GM12891 (cell line): Measurements from ENCODE around the gene SHMT1.
"Not testable (repeated sequence)": the region's sequence is repeated elsewhere in the genome, so short reads cannot be mapped to it uniquely, and the experiment has no call there.

Source experiments
- DNase-seq: peaks from one replicate; pipeline ENCODE4 v3.0.0; 2011; ENCODE audit warnings: low spot score; ENCODE audit not compliant: insufficient read length
- FAIRE-seq: peaks from 2 replicates; lab custom pipeline; 2011; peaks lifted over from hg19 to GRCh38; lab: Jason Lieb, UNC
- PAX5 ChIP-seq: IDR thresholded peaks from 2 replicates; pipeline ENCODE4 v1.6.1; 2011; ENCODE audit warnings: low read length, moderate library complexity, mild to moderate bottlenecking; ENCODE audit not compliant: insufficient read depth, severe bottlenecking
- POLR2A ChIP-seq: IDR thresholded peaks from 2 replicates; pipeline ENCODE4 v1.6.1; 2011; ENCODE audit warnings: low read depth, low read length, control low read depth
- POLR2AphosphoS5 ChIP-seq: IDR thresholded peaks from 2 replicates; pipeline ENCODE4 v1.6.1; 2011; ENCODE audit warnings: low read depth, low read length, control low read depth
- POU2F2 ChIP-seq: IDR thresholded peaks from 2 replicates; pipeline ENCODE4 v1.6.1; 2011; ENCODE audit warnings: low read depth, mild to moderate bottlenecking, control low read depth, low read length, moderate library complexity
- SPI1 ChIP-seq: IDR thresholded peaks from 2 replicates; pipeline ENCODE4 v1.6.1; 2011; ENCODE audit warnings: low read depth, low read length, control low read depth
- TAF1 ChIP-seq: IDR thresholded peaks from 2 replicates; pipeline ENCODE4 v1.6.1; 2011; ENCODE audit warnings: low read depth, low read length, control low read depth

The SHMT1 gene

GRCh38 chr17:18371455-18371854 is 8.1 kb upstream of the SHMT1 start:
- FAIRE-seq: no peak
- DNase-seq: no peak
- TF ChIP-seq TAF1 (no peak), POLR2AphosphoS5 (no peak), POU2F2 (no peak), SPI1 (no peak), POLR2A (no peak), PAX5 (no peak)

DNA sequence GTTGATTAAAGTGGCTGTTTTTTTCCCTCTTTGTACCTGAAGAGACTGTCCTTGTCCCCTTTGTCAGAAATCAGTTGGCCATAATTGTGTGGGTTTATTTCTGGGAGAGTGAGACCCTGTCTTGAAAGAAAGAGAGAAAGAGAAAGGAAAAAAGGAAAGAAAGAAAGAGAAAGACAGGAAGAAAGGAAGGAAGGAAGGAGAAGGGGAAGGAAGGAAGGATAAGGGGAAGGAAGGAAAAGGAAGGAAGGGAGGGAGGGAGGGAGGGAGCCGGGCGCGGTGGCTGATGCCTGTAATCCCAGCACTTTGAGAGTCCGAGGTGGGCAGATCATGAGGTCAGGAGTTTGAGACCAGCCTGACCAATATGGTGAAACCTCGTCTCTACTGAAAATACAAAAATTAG is 7.4 kb upstream of the SHMT1 start:
- DNase-seq (no peak), FAIRE-seq (no peak)
- TF ChIP-seq PAX5 (no peak), SPI1 (no peak), POLR2A (no peak), POLR2AphosphoS5 (no peak), TAF1 (no peak), POU2F2 (no peak)

- no peak for DNase-seq
Measured at GRCh38 chr17:18368946-18369345, 5.6 kb upstream of the SHMT1 start.

GRCh38 chr17:18364166-18364565 is 816 bp upstream of the SHMT1 start:
- FAIRE-seq: no peak
- no peak for DNase-seq
- TF ChIP-seq TAF1 (no peak), POU2F2 (no peak), POLR2AphosphoS5 (no peak), SPI1 (no peak), POLR2A (no peak)

More at GRCh38 chr17:18368946-18369345, 5.6 kb upstream of the SHMT1 start:
- TF ChIP-seq PAX5 (no peak), SPI1 (no peak), TAF1 (no peak), POLR2A (no peak), POLR2AphosphoS5 (no peak), POU2F2 (no peak)
- no peak for FAIRE-seq

GRCh38 chr17:18362698-18363100 is 651 bp downstream of the SHMT1 start:
- TF ChIP-seq SPI1 (no peak), PAX5 (no peak), POLR2A (no peak), POU2F2 (no peak), POLR2AphosphoS5 (no peak), TAF1 (no peak)
- DNase-seq (no peak), FAIRE-seq (no peak)

GRCh38 chr17:18361837-18362697 is 1.3 kb downstream of the SHMT1 start:
- TF ChIP-seq PAX5: no peak
- no peak for TF ChIP-seq POLR2A
- no peak for TF ChIP-seq POU2F2
- no peak for TF ChIP-seq SPI1
- no peak for TF ChIP-seq POLR2AphosphoS5
- no peak for TF ChIP-seq TAF1
- no peak for FAIRE-seq
- no peak for DNase-seq

- DNase-seq (no peak), FAIRE-seq (no peak)
- TF ChIP-seq POU2F2 (no peak), PAX5 (no peak), POLR2AphosphoS5 (no peak), SPI1 (no peak), POLR2A (no peak), TAF1 (no peak)
Measured at GRCh38 chr17:18360518-18360917, 2.8 kb downstream of the SHMT1 start.

DNA sequence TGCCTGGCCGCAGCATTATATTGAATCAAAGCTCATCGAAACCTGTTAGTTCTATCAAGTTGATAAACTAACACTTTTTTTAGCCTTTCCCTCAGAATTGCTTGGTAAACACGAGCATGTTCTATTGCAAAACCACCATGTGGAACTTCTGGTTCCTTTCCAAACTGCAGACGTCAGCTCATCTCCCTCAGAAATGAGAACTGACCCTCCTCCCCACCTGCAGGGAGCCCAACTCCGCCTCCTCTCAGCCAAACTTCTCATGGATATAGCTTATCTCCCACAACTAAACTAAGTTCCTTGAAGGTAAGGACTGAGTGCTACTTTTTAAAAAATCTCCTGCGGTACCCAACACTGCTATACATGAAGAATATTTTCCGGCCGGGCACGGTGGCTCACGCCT is 6.7 kb downstream of the SHMT1 start:
- TF ChIP-seq POLR2A (no peak), POLR2AphosphoS5 (no peak), POU2F2 (no peak), SPI1 (no peak), PAX5 (no peak), TAF1 (no peak)
- DNase-seq (no peak), FAIRE-seq (no peak)

DNA sequence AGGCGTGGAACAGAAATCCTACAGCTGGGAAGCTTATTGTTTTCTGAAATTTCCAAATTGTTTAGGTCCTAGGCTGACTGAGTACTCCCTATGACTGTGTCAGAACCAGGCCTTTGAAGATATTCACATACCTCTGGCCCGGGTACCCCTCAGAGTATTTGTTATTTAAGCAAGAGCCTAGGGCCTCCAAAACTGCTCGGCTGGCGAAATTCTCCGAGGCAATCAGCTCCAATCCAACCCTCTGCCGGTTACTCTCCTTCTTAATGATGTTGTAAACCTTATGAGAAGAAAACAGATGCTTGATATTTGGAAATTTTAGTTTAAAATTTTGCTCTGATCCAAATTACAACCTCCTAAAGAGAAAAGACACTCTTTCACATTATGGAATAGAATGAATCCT is 9.8 kb downstream of the SHMT1 start:
- no peak for FAIRE-seq
- DNase-seq: no peak
- TF ChIP-seq POU2F2 (no peak), POLR2AphosphoS5 (no peak), PAX5 (no peak)

- DNase-seq: no peak
- FAIRE-seq: peak; percentile 50
- TF ChIP-seq PAX5 (no peak), POU2F2 (no peak), SPI1 (no peak), POLR2A (no peak), TAF1 (no peak), POLR2AphosphoS5 (no peak)
Measured at GRCh38 chr17:18344021-18344420, 19.3 kb downstream of the SHMT1 start.

GRCh38 chr17:18339933-18340332 is 23.4 kb downstream of the SHMT1 start:
- DNase-seq: no peak
- no peak for TF ChIP-seq POLR2A
- TF ChIP-seq SPI1: no peak
- TF ChIP-seq PAX5: no peak
- no peak for FAIRE-seq

GRCh38 chr17:18338158-18338557 is 25.2 kb downstream of the SHMT1 start:
- FAIRE-seq, DNase-seq: not testable (repeated sequence)
